Tibial nerve (tissue), 4 donors: ENCODE results near the gene SSTR3. TPM values are rescaled to one million over a fixed set of nuclear protein-coding genes. Genes with fewer than 3 reads are reported as not detected.
A peak's percentile ranks its signal among the peaks of the same experiment; 100 is the strongest.

Experiments
- DNase-seq, 2 donors: peaks; one replicate each; pipeline ENCODE4 v3.0.0-alpha.2; 2019; ENCODE audit warnings: low spot score in 2 of 2
- H3K27ac ChIP-seq, 4 donors: fragments of 200-600 bp; sonication (generic) in 3 of 4; one replicate each; pipeline ENCODE4 v1.5.1; 2017 to 2019; ENCODE audit warnings: mild to moderate bottlenecking in 1 of 4
- H3K27me3 ChIP-seq, 2 donors: fragments of 200-600 bp; sonication (generic) in 1 of 2; one replicate each; pipeline versions ENCODE4 v1.5.1 to v1.6.0; 2017 to 2019
- H3K36me3 ChIP-seq, 3 donors: fragments of 200-600 bp; sonication (generic); one replicate each; pipeline ENCODE4 v1.5.1; 2018 to 2019
- H3K4me1 ChIP-seq, 4 donors: fragments of 200-600 bp; sonication (generic) in 3 of 4; one replicate each; pipeline ENCODE4 v1.5.1; 2017 to 2019
- H3K4me3 ChIP-seq, 4 donors: fragments of 200-600 bp; sonication (generic) in 3 of 4; one replicate each; pipeline ENCODE4 v1.5.1; 2017 to 2019; ENCODE audit warnings: mild to moderate bottlenecking in 1 of 4, moderate library complexity in 1 of 4
- H3K9me3 ChIP-seq, 4 donors: fragments of 200-600 bp; sonication (generic) in 3 of 4; one replicate each; pipeline ENCODE4 v1.5.1; 2017 to 2019
- EP300 ChIP-seq, 2 donors: sonication (generic); formaldehyde crosslinking; IDR thresholded peaks; one replicate each; pipeline ENCODE4 v1.6.1; 2017; ENCODE audit warnings: antibody characterized with exemption in 2 of 2, mild to moderate bottlenecking in 1 of 2
- POLR2A ChIP-seq, 2 donors: fragments of 450-650 bp; IDR thresholded peaks; one replicate each; pipeline ENCODE4 v1.6.1; 2017; ENCODE audit warnings: antibody characterized with exemption in 2 of 2, mild to moderate bottlenecking in 2 of 2, moderate library complexity in 2 of 2
- WGBS, 2 donors: methylation state at CpG; one replicate each; pipeline ENCODE4 v1.1.5; 2018; 5-methylcytosine and 5-hydroxymethylcytosine counted together
- total RNA-seq, 4 donors: library from RNA; depleted of rRNA; stranded (reverse); fragments of >200 nt; gene quantifications; one replicate each; pipeline ENCODE4 v1.1.0, GENCODE V29; 2016
- TF ChIP-seq, protein P1 (sequence below), 5 experiments: fragments of 200-600 bp in 3 of 5; fragments of 450-650 bp in 2 of 5; sonication (generic) in 3 of 5; IDR thresholded peaks; one replicate each; pipeline ENCODE4 v1.5.1; 2016 to 2019; ENCODE audit warnings: antibody characterized with exemption in 5 of 5, mild to moderate bottlenecking in 3 of 5, moderate library complexity in 2 of 5

Gene SSTR3
- total RNA-seq, 4 donors from 2014 or later: not detected

DNA sequence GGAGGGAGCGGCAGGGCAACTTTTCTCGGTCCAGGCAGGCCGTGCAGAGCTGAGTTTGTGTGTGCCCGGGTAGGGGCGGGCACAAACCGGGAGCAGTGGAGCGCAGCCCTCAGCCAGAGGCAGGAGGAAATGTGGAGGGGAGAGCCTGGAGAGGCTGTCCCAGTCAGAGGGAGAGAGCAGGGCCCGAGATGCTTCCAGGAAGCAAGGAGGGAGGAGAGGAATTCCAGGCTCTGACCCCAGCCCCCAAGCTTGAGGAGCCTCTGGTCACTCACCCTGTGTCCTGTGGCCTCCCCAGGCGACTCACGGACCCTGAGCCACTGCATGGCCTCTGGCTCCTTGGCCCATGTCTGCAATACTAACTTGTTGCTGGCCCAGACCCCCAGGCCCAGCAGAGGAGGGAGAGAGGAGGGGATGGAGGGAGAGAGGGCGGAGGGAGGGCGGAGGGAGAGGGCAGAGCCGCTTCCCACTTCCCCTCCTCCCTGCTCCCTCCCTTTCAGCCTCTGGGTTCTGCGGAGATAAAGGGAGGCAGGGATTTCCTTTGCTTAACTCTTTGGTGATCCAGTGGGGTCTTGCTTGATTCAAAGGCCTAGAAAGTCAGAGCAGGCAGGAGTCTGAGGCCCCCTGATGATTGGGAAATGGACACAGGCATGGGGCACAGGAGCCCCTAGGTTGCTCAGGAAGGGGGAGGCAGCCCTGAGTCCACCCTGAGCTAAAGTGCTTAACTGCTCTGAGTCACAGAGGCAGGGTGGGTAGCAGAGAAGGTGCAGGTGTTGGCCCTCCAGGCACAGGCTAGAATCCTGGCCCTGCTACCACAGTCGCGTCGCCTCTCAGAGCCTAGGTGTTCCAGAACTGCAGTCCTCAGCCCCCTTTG lies 24.2 kb downstream of the SSTR3 start, which contains the start of gene C1QTNF6:
Gene C1QTNF6, minus strand, starts transcription at position 357 of the 871 bp plus-strand sequence. Its CDS starts 34 bp downstream, at position 323.
- TF ChIP-seq, protein P1, sequence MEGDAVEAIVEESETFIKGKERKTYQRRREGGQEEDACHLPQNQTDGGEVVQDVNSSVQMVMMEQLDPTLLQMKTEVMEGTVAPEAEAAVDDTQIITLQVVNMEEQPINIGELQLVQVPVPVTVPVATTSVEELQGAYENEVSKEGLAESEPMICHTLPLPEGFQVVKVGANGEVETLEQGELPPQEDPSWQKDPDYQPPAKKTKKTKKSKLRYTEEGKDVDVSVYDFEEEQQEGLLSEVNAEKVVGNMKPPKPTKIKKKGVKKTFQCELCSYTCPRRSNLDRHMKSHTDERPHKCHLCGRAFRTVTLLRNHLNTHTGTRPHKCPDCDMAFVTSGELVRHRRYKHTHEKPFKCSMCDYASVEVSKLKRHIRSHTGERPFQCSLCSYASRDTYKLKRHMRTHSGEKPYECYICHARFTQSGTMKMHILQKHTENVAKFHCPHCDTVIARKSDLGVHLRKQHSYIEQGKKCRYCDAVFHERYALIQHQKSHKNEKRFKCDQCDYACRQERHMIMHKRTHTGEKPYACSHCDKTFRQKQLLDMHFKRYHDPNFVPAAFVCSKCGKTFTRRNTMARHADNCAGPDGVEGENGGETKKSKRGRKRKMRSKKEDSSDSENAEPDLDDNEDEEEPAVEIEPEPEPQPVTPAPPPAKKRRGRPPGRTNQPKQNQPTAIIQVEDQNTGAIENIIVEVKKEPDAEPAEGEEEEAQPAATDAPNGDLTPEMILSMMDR (IDR thresholded peaks at IDR 0.05): no peak
- no peak for TF ChIP-seq EP300 (IDR thresholded peaks at IDR 0.05)
- no peak for TF ChIP-seq POLR2A (IDR thresholded peaks at IDR 0.05)
- Histone ChIP-seq H3K36me3 (peaks cover 0 to 13% (median 0%) of the 10 kb centered on the region in 3 donors), H3K9me3 (no peaks in the 10 kb centered on the region), H3K27ac (peak within 1 kb of the TSS; percentile 52 to 92 (median 70)), H3K27me3 (no peaks in the 10 kb centered on the region), H3K4me3 (peak within 1 kb of the TSS; percentile 14 to 49 (median 28)), H3K4me1 (peaks cover 0 to 35% (median 24%) of the 10 kb centered on the region in 4 donors)
- 10 to 12% methylated on average over 15 to 17 of the region's 17 CpGs for WGBS, 2 donors
- DNase-seq: no peak

DNA sequence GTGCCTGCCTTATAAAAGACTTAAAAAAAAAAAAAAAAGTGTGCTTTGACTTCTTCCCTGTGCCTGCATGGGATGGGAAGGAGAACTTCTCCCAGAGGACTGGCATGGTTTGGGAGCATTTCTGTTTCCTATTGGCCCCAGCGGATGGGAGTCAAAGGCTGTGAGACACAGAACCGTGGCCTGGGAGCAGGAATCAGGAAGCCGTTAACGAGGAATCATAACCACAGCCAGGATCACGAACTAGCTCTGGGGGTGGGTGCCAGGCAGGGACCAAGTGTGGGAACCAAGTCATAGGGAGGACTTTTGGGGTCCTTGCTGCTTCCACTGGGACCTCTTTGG lies 24.8 kb downstream of the SSTR3 start:
- H3K36me3 ChIP-seq: peaks cover 0 to 15% (median 0%) of the 10 kb centered on the region in 3 donors
- 1 to 12% methylated on average over 5 of the region's 5 CpGs for WGBS, 2 donors
- peak overlapping the region; percentile 14 to 49 (median 28) for H3K4me3 ChIP-seq
- no peak for DNase-seq
- peak overlapping the region; percentile 52 to 92 (median 70) for H3K27ac ChIP-seq
- peaks cover 0 to 35% (median 24%) of the 10 kb centered on the region in 4 donors for H3K4me1 ChIP-seq
- TF ChIP-seq POLR2A (IDR thresholded peaks at IDR 0.05): no peak
- TF ChIP-seq, protein P1 (IDR thresholded peaks at IDR 0.05): no peak
- TF ChIP-seq EP300 (IDR thresholded peaks at IDR 0.05): no peak
- H3K27me3 ChIP-seq: no peaks in the 10 kb centered on the region
- H3K9me3 ChIP-seq: no peaks in the 10 kb centered on the region

DNA sequence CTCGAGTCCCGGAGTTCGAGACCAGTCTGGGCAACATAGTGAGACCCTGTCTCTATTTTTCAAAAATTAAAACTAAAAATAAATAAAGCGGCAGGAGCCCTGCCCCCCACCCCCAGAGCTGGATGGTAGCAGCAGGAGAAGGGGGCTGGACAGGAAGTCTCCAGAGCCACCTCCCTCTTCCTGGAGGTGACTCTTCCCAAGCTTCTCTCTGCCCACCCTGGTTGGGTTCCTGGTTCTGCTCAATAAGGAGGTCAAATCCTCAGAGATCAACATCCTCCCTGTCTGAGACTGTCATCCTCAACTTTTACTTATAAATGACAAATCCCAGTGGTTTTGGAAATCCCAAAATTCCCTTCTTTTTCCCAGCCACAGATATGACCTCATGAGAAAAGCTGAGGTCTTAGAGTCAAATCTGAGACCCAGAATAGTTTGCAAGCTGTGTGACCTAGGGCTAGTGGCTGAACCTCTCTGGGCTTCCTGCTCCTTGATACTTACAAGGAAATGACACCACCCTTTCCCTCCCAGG lies 25.2 kb downstream of the SSTR3 start:
- Histone ChIP-seq H3K4me3 (peak overlapping the region in 1 of 4 donors; percentile 49), H3K36me3 (peaks cover 0 to 20% (median 0%) of the 10 kb centered on the region in 3 donors), H3K27me3 (no peaks in the 10 kb centered on the region), H3K4me1 (peaks cover 0 to 35% (median 24%) of the 10 kb centered on the region in 4 donors), H3K9me3 (no peaks in the 10 kb centered on the region), H3K27ac (peak overlapping the region in 3 of 4 donors; percentile 52 to 92 (median 84))
- DNase-seq: no peak
- TF ChIP-seq EP300 (IDR thresholded peaks at IDR 0.05) (no peak), POLR2A (IDR thresholded peaks at IDR 0.05) (no peak)
- TF ChIP-seq, protein P1 (IDR thresholded peaks at IDR 0.05): no peak
- WGBS, 2 donors: 64 to 72% methylated on average over 4 of the region's 4 CpGs

DNA sequence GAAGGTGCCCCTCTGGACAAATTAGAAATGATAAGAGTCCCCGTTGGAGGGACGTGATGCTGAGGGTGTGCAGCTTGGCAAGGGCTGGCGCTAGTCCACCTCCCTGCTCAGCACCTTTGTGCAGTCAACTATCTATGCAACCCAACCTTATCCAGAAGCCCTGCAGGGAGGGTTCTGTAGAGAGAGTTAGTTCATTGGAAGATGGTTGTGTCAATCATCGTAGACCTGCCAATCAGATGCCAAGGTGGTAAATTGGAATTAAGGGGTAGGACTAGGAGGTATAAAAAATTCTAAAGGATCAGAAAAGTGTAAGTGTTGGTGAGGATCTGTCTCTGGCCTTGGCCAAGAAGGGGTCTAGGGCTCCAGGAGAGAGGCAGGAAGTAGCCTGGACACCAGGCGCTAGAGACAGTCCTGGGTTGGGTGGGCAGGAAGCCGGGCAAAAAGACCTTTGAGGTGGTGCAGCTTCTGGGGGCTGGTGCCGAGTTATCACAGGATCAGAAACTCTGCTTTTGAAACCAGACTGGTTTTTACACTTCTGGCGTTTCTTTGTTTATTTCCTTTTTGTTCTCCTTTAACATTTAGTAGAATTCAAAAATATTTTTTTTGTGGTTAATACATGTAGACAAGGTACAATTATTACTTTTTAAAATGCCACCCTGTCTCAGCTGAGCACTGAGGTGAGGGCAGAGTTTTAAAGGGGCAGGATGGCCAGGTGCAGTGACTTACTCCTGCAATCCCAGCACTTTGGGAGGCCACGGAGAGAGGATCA lies 25.9 kb downstream of the SSTR3 start:
- Histone ChIP-seq H3K9me3 (no peaks in the 10 kb centered on the region), H3K4me3 (no peak overlapping the region), H3K4me1 (peaks cover 0 to 35% (median 24%) of the 10 kb centered on the region in 4 donors), H3K27me3 (no peaks in the 10 kb centered on the region), H3K36me3 (peaks cover 0 to 26% (median 0%) of the 10 kb centered on the region in 3 donors), H3K27ac (peak overlapping the region in 3 of 4 donors; percentile 52 to 92 (median 84))
- peak in 1 of 2 donors; percentile 46 for DNase-seq
- 60 to 67% methylated on average over 9 of the region's 9 CpGs for WGBS, 2 donors
- TF ChIP-seq, protein P1 (IDR thresholded peaks at IDR 0.05): no peak
- TF ChIP-seq EP300 (IDR thresholded peaks at IDR 0.05) (no peak), POLR2A (IDR thresholded peaks at IDR 0.05) (no peak)
